Measurements from ENCODE around the gene DARS1.

DNA sequence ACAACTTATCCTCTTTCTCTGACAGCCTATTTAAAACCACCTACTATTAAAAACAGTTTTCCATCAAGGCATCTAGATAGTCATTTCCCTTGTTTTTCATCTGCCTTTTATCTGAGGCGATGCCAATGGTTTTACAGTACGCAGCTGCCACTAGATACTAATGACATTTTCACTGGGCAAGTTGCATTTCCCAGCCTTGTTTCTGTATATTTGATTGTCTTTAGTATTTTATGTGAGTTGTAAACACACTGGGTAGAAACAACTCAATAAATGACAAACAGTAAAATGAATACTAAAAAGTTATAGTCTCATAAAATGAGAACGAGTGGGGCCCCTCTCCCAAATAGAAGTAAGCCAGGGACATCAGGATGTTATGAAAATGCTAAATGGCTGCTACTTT, 8.9 kb upstream of the DARS1 start:
- TF ChIP-seq, protein P1, sequence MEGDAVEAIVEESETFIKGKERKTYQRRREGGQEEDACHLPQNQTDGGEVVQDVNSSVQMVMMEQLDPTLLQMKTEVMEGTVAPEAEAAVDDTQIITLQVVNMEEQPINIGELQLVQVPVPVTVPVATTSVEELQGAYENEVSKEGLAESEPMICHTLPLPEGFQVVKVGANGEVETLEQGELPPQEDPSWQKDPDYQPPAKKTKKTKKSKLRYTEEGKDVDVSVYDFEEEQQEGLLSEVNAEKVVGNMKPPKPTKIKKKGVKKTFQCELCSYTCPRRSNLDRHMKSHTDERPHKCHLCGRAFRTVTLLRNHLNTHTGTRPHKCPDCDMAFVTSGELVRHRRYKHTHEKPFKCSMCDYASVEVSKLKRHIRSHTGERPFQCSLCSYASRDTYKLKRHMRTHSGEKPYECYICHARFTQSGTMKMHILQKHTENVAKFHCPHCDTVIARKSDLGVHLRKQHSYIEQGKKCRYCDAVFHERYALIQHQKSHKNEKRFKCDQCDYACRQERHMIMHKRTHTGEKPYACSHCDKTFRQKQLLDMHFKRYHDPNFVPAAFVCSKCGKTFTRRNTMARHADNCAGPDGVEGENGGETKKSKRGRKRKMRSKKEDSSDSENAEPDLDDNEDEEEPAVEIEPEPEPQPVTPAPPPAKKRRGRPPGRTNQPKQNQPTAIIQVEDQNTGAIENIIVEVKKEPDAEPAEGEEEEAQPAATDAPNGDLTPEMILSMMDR (conservative IDR thresholded peaks at IDR 0.05; ENCODE audit: low read length), result no peak
- no peak for TF ChIP-seq EZH2phosphoT487 (IDR thresholded peaks at IDR 0.05; ENCODE audit: borderline replicate concordance)
